Measurements from ENCODE around the gene FBP2. TPM values are rescaled to one million over a fixed set of nuclear protein-coding genes. Genes with fewer than 3 reads are reported as not detected.
"Not testable (repeated sequence)": the region's sequence is repeated elsewhere in the genome, so short reads cannot be mapped to it uniquely, and the experiment has no call there.

The FBP2 gene
- total and polyA plus RNA-seq, 2 experiments from 2014 or later, result 0.20 to 0.30 TPM

DNA sequence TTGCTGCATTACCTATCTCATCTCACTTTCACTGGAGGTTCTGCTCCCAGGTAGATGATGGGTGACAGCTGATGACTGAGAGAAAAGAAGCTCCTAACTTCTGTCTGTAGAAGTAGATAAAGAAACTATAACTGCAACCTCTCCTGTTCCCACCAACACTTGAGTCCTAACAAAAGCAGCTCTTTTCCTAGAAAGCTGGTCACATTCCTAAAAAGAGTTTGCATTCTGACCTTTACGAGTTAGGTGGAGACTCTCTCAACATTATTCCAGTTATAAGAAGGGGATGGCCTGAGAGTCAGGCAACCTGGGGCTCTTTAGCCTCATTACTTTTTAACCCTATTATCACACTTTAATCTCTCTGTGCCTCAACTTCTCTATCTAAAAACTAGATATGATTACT is 47.7 kb downstream of the FBP2 start:
- no peaks in the 10 kb centered on the region for H3K9me2 ChIP-seq (replicated peaks; ENCODE audit: insufficient read depth)
- DNase-seq (ENCODE audit: low spot score), result no peak
- H3K9me3 ChIP-seq (ENCODE audit: low read depth), result no peaks in the 10 kb centered on the region
- H2AFZ ChIP-seq, result no peak overlapping the region
- H3K36me3 ChIP-seq (replicated peaks; ENCODE audit: insufficient read depth, low read depth), result no peaks in the 10 kb centered on the region
- H3K27ac ChIP-seq, result no peak overlapping the region
- H3K79me2 ChIP-seq, result peaks cover 53% of the 10 kb centered on the region
- H3K4me2 ChIP-seq, result no peak overlapping the region
- TF ChIP-seq EZH2 (IDR thresholded peaks at IDR 0.05; ENCODE audit: borderline replicate concordance), result no peak
- TF ChIP-seq, protein P1, sequence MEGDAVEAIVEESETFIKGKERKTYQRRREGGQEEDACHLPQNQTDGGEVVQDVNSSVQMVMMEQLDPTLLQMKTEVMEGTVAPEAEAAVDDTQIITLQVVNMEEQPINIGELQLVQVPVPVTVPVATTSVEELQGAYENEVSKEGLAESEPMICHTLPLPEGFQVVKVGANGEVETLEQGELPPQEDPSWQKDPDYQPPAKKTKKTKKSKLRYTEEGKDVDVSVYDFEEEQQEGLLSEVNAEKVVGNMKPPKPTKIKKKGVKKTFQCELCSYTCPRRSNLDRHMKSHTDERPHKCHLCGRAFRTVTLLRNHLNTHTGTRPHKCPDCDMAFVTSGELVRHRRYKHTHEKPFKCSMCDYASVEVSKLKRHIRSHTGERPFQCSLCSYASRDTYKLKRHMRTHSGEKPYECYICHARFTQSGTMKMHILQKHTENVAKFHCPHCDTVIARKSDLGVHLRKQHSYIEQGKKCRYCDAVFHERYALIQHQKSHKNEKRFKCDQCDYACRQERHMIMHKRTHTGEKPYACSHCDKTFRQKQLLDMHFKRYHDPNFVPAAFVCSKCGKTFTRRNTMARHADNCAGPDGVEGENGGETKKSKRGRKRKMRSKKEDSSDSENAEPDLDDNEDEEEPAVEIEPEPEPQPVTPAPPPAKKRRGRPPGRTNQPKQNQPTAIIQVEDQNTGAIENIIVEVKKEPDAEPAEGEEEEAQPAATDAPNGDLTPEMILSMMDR (IDR thresholded peaks at IDR 0.05; ENCODE audit: poor library complexity), result no peak
- TF ChIP-seq EZH2phosphoT487 (IDR thresholded peaks at IDR 0.05; ENCODE audit: low read depth, severe bottlenecking, unreplicated experiment), result no peak
- no peak overlapping the region for H3K4me3 ChIP-seq
- no peaks in the 10 kb centered on the region for H3K27me3 ChIP-seq
- H4K20me1 ChIP-seq (ENCODE audit: insufficient read depth, poor library complexity, severe bottlenecking), result peaks cover 18% of the 10 kb centered on the region
- WGBS (ENCODE audit: low lambda C conversion rate, missing lambda C conversion rate), result 75% methylated on average over 1 of the region's 1 CpG
- no peaks in the 10 kb centered on the region for H3K4me1 ChIP-seq (ENCODE audit: insufficient read depth)

DNA sequence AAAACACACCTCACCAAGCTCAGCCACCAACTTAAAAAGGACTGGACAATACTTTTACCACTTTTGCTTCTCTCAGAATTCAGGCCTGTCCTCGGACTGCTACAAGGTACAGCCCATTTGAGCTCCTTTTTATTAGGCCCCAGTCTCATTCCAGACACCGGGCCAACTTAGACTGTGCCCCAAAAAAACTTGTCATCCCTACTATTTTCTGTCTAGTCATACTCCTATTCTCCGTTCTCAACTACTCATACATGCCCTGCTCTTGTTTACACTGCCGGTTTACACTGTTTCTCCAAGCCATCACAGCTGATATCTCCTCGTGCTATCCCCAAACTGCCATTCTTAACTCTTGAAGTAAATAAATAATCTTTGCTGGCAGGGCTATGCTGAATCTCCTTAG is 49.3 kb downstream of the FBP2 start:
- not testable (repeated sequence) for DNase-seq (ENCODE audit: low spot score); H4K20me1 ChIP-seq (ENCODE audit: insufficient read depth, poor library complexity, severe bottlenecking); H3K9me2 ChIP-seq (replicated peaks; ENCODE audit: insufficient read depth); H3K4me1 ChIP-seq (ENCODE audit: insufficient read depth); H3K4me2 ChIP-seq; H2AFZ ChIP-seq; H3K27me3 ChIP-seq; H3K36me3 ChIP-seq (replicated peaks; ENCODE audit: insufficient read depth, low read depth); H3K4me3 ChIP-seq; H3K27ac ChIP-seq; H3K9me3 ChIP-seq (ENCODE audit: low read depth)
- H3K79me2 ChIP-seq, result peaks cover 39% of the 10 kb centered on the region
- WGBS (ENCODE audit: low lambda C conversion rate, missing lambda C conversion rate), result 77% methylated on average over 3 of the region's 5 CpGs

DNA sequence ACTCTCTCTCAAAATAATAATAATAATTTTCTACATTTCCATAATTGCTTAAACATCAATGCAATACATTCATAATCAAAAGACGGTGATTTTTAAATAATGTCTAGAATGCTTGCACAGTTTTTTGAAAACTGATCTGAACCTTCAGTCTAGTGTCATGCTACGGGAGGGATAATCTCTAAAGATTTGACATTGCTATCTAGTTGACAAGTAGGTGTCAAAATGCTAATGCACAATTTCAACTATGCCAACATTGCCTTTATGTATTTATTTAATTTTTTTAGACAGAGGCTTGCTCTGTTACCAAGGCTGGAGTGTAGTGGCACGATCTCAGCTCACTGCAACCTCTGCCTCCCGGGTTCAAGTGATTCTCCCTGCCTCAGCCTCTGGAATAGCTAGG is 54.7 kb downstream of the FBP2 start:
- no peak overlapping the region for H2AFZ ChIP-seq
- peaks cover 5% of the 10 kb centered on the region for H4K20me1 ChIP-seq (ENCODE audit: insufficient read depth, poor library complexity, severe bottlenecking)
- H3K36me3 ChIP-seq (replicated peaks; ENCODE audit: insufficient read depth, low read depth), result no peaks in the 10 kb centered on the region
- no peak for TF ChIP-seq EZH2 (IDR thresholded peaks at IDR 0.05; ENCODE audit: borderline replicate concordance)
- TF ChIP-seq, protein P1 (IDR thresholded peaks at IDR 0.05; ENCODE audit: poor library complexity), result no peak
- no peak for TF ChIP-seq EZH2phosphoT487 (IDR thresholded peaks at IDR 0.05; ENCODE audit: low read depth, severe bottlenecking, unreplicated experiment)
- no peak overlapping the region for H3K27ac ChIP-seq
- no peak overlapping the region for H3K4me2 ChIP-seq
- peaks cover 51% of the 10 kb centered on the region for H3K79me2 ChIP-seq
- 96% methylated on average over 4 of the region's 4 CpGs for WGBS (ENCODE audit: low lambda C conversion rate, missing lambda C conversion rate)
- DNase-seq (ENCODE audit: low spot score), result no peak
- H3K4me1 ChIP-seq (ENCODE audit: insufficient read depth), result peaks cover 7% of the 10 kb centered on the region
- H3K9me2 ChIP-seq (replicated peaks; ENCODE audit: insufficient read depth), result no peaks in the 10 kb centered on the region
- H3K4me3 ChIP-seq, result no peak overlapping the region
- no peaks in the 10 kb centered on the region for H3K27me3 ChIP-seq
- no peaks in the 10 kb centered on the region for H3K9me3 ChIP-seq (ENCODE audit: low read depth)

DNA sequence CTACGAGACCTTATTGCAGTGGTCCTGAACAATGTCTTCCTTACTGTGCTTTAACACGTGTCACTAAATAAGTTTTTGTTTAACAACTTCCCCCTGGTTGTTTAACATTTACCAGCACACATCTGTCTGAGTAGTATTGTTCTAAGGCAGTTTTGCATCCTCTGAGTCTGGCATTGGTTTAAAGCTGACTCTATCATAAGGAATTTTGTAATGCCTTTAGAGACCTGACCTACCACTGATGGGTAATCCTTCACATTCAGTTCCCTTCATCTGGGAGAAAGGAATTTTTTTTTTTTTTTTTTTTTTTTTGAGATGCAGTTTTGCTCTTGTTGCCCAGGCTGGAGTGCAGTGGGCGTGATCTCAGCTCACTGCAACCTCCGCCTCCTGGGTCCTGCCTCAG is 58.7 kb downstream of the FBP2 start:
- Histone ChIP-seq H3K79me2 (peaks cover 77% of the 10 kb centered on the region), H2AFZ (no peak overlapping the region), H3K4me1 (ENCODE audit: insufficient read depth) (peaks cover 7% of the 10 kb centered on the region), H3K36me3 (replicated peaks; ENCODE audit: insufficient read depth, low read depth) (no peaks in the 10 kb centered on the region), H3K9me2 (replicated peaks; ENCODE audit: insufficient read depth) (no peaks in the 10 kb centered on the region), H3K4me3 (no peak overlapping the region), H3K4me2 (no peak overlapping the region), H3K27me3 (no peaks in the 10 kb centered on the region), H4K20me1 (ENCODE audit: insufficient read depth, poor library complexity, severe bottlenecking) (peaks cover 5% of the 10 kb centered on the region), H3K9me3 (ENCODE audit: low read depth) (no peaks in the 10 kb centered on the region), H3K27ac (no peak overlapping the region)
- DNase-seq (ENCODE audit: low spot score), result no peak
- TF ChIP-seq, protein P1 (IDR thresholded peaks at IDR 0.05; ENCODE audit: poor library complexity), result no peak
- no peak for TF ChIP-seq EZH2 (IDR thresholded peaks at IDR 0.05; ENCODE audit: borderline replicate concordance)
- TF ChIP-seq EZH2phosphoT487 (IDR thresholded peaks at IDR 0.05; ENCODE audit: low read depth, severe bottlenecking, unreplicated experiment), result no peak
- WGBS (ENCODE audit: low lambda C conversion rate, missing lambda C conversion rate), result 84% methylated on average over 4 of the region's 4 CpGs

Data from hepatocyte (in vitro differentiated cells).